ENCODE data around the gene TSFM. TPM values are rescaled to one million over a fixed set of nuclear protein-coding genes. Genes with fewer than 3 reads are reported as not detected.

The TSFM gene
- polyA plus RNA-seq, 3 donors: 4.5 to 22.6 (median 21.8) TPM

DNA sequence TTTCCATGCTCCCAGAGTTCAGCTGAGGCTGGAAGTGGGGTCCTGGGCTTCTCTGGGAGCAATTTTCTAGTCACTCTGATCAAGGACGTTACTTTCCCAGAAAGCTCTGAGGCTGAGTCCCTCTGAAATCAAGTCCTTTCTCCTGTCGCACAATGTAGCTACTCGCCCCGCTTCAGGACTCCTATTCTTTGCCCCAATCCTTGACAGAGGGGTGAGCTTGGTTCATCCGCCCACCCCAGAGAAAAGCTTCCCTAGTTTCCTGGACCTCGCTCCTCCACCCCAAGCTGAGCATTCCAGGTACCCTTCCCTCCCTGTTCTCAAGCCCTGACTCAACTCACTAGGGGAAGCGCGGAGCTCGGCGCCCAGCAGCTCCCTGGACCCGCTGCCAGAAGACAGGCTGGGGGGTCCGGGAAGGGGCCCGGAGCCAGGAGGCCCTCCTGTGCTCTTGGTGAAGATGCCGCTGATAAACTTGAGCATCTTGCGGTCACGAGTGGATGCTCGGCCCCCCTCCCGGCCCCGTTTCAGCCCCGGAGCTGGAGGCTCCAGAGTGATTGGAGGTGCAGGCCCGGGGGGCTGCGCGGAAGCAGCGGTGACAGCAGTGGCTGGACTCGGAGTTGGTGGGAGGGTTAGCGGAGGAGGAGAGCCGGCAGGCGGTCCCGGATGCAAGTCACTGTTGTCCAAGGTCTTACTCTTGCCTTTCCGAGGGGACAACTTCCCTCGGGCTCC lies 45.7 kb upstream of the TSFM start:
- Histone ChIP-seq H3K27me3 (ENCODE audit: control insufficient read depth in 2 of 2, insufficient read depth in 2 of 2, low read length in 2 of 2) (no peaks in the 10 kb centered on the region), H3K4me2 (replicated peaks; ENCODE audit: extremely low read depth, low read length, poor library complexity, severe bottlenecking) (no peak overlapping the region), H2AFZ (ENCODE audit: insufficient read depth, low read depth, low read length, poor library complexity, severe bottlenecking) (no peak overlapping the region), H3K79me2 (ENCODE audit: insufficient read depth, low read length) (peaks cover 26% of the 10 kb centered on the region), H3K27ac (ENCODE audit: low read depth in 1 of 2, low read length in 2 of 2) (no peak overlapping the region), H3K4me3 (replicated peaks in 1 of 3; ENCODE audit: low read depth in 2 of 3, low read length in 3 of 3) (no peak overlapping the region), H3K9ac (ENCODE audit: insufficient read depth, low read length, poor library complexity, severe bottlenecking) (no peak overlapping the region), H3K4me1 (ENCODE audit: control insufficient read depth in 1 of 2, insufficient read depth in 2 of 2, low read length in 2 of 2) (peaks cover 18 to 22% of the 10 kb centered on the region in 2 donors), H3K36me3 (replicated peaks in 1 of 2; ENCODE audit: control insufficient read depth in 1 of 2, insufficient read depth in 2 of 2, low read length in 2 of 2) (peaks cover 31 to 42% of the 10 kb centered on the region in 2 donors), H4K20me1 (ENCODE audit: insufficient read depth, low read length) (no peaks in the 10 kb centered on the region), H3K9me3 (replicated peaks in 1 of 2; ENCODE audit: control insufficient read depth in 1 of 2, insufficient read depth in 1 of 2, low read length in 2 of 2) (no peaks in the 10 kb centered on the region)
- H3K36me3 Mint-ChIP-seq: peaks cover 38 to 43% of the 10 kb centered on the region in 2 donors
- peaks cover 27% of the 10 kb centered on the region for H3K4me1 Mint-ChIP-seq
- TF ChIP-seq, protein P1, sequence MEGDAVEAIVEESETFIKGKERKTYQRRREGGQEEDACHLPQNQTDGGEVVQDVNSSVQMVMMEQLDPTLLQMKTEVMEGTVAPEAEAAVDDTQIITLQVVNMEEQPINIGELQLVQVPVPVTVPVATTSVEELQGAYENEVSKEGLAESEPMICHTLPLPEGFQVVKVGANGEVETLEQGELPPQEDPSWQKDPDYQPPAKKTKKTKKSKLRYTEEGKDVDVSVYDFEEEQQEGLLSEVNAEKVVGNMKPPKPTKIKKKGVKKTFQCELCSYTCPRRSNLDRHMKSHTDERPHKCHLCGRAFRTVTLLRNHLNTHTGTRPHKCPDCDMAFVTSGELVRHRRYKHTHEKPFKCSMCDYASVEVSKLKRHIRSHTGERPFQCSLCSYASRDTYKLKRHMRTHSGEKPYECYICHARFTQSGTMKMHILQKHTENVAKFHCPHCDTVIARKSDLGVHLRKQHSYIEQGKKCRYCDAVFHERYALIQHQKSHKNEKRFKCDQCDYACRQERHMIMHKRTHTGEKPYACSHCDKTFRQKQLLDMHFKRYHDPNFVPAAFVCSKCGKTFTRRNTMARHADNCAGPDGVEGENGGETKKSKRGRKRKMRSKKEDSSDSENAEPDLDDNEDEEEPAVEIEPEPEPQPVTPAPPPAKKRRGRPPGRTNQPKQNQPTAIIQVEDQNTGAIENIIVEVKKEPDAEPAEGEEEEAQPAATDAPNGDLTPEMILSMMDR (IDR thresholded peaks at IDR 0.05): no peak
- no peak overlapping the region for H3K4me3 Mint-ChIP-seq
- no peaks in the 10 kb centered on the region for H3K27me3 Mint-ChIP-seq (ENCODE audit: low read depth in 3 of 3)
- no peak for DNase-seq
- no peaks in the 10 kb centered on the region for H3K9me3 Mint-ChIP-seq
- H3K27ac Mint-ChIP-seq: peak overlapping the region in 2 of 7 donors; percentile 19 to 25
- 96% methylated on average over 29 of the region's 31 CpGs for WGBS (ENCODE audit: insufficient coverage)
- intact Hi-C loops (cut with micrococcal nuclease): no loop called here

DNA sequence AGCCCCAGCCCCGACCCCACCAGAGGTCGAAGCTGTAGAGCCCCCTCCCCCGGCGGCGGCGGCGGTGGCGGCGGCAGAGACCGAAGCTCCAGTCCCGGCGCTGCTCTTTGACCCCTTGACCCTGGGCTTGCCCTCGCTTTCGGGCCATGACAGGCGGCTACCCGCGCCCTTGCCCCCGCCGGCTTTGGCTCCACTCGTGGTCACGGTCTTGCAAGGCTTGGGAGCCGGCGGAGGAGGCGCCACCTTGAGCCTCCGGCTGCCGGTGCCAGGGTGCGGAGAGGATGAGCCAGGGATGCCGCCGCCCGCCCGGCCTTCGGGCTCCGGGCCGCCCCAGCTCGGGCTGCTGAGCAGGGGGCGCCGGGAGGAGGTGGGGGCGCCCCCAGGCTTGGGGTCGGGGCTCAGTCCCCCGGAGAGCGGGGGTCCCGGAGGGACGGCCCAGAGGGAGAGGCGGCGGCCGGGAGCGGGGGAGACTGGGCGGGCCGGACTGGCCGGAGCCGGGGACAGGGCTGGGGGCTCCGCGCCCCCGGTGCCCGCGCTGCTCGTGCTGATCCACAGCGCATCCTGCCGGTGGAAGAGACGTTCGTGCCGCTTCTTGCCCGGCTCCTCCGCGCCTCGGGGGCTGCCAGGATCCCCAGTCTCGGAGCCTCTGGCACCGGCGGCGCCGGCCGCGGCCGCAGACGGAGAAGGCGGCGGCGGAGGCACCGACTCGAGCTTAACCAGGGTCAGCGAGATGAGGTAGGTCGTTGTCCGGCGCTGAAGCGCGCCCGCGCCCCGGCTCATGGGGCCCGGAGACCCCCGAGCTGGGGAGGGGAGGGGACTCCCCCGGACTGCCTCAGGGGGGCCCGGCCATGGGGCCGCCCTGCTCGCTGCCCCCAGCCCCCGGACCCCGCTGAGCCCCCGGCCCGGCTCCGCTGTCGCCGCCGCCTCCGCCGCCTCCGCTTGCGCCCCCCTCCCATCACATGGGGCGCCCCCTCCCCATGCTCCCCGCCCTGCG lies 44.8 kb upstream of the TSFM start:
- no peaks in the 10 kb centered on the region for H3K9me3 Mint-ChIP-seq
- H3K4me3 Mint-ChIP-seq: no peak overlapping the region
- H3K4me3 ChIP-seq (replicated peaks in 1 of 3; ENCODE audit: low read depth in 2 of 3, low read length in 3 of 3): no peak overlapping the region
- H3K27me3 Mint-ChIP-seq (ENCODE audit: low read depth in 3 of 3): no peaks in the 10 kb centered on the region
- H3K4me1 ChIP-seq (ENCODE audit: control insufficient read depth in 1 of 2, insufficient read depth in 2 of 2, low read length in 2 of 2): peaks cover 25 to 29% of the 10 kb centered on the region in 2 donors
- intact Hi-C loops (cut with micrococcal nuclease): no loop called here
- TF ChIP-seq, protein P1 (IDR thresholded peaks at IDR 0.05): no peak
- H2AFZ ChIP-seq (ENCODE audit: insufficient read depth, low read depth, low read length, poor library complexity, severe bottlenecking): no peak overlapping the region
- no peaks in the 10 kb centered on the region for H3K9me3 ChIP-seq (replicated peaks in 1 of 2; ENCODE audit: control insufficient read depth in 1 of 2, insufficient read depth in 1 of 2, low read length in 2 of 2)
- H3K36me3 Mint-ChIP-seq: peaks cover 29 to 35% of the 10 kb centered on the region in 2 donors
- H3K4me2 ChIP-seq (replicated peaks; ENCODE audit: extremely low read depth, low read length, poor library complexity, severe bottlenecking): no peak overlapping the region
- 94% methylated on average over 62 of the region's 110 CpGs for WGBS (ENCODE audit: insufficient coverage)
- H3K27me3 ChIP-seq (ENCODE audit: control insufficient read depth in 2 of 2, insufficient read depth in 2 of 2, low read length in 2 of 2): no peaks in the 10 kb centered on the region
- H3K4me1 Mint-ChIP-seq: peaks cover 34% of the 10 kb centered on the region
- no peak overlapping the region for H3K9ac ChIP-seq (ENCODE audit: insufficient read depth, low read length, poor library complexity, severe bottlenecking)
- H4K20me1 ChIP-seq (ENCODE audit: insufficient read depth, low read length): no peaks in the 10 kb centered on the region
- H3K36me3 ChIP-seq (replicated peaks in 1 of 2; ENCODE audit: control insufficient read depth in 1 of 2, insufficient read depth in 2 of 2, low read length in 2 of 2): peaks cover 23 to 33% of the 10 kb centered on the region in 2 donors
- H3K27ac Mint-ChIP-seq: no peak overlapping the region
- H3K27ac ChIP-seq (ENCODE audit: low read depth in 1 of 2, low read length in 2 of 2): no peak overlapping the region
- no peak for DNase-seq
- H3K79me2 ChIP-seq (ENCODE audit: insufficient read depth, low read length): peaks cover 26% of the 10 kb centered on the region

All from CD14-positive monocyte (primary cell).